Measurements from ENCODE around the gene PSME3.

Gene PSME3, protein sequence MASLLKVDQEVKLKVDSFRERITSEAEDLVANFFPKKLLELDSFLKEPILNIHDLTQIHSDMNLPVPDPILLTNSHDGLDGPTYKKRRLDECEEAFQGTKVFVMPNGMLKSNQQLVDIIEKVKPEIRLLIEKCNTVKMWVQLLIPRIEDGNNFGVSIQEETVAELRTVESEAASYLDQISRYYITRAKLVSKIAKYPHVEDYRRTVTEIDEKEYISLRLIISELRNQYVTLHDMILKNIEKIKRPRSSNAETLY

DNA sequence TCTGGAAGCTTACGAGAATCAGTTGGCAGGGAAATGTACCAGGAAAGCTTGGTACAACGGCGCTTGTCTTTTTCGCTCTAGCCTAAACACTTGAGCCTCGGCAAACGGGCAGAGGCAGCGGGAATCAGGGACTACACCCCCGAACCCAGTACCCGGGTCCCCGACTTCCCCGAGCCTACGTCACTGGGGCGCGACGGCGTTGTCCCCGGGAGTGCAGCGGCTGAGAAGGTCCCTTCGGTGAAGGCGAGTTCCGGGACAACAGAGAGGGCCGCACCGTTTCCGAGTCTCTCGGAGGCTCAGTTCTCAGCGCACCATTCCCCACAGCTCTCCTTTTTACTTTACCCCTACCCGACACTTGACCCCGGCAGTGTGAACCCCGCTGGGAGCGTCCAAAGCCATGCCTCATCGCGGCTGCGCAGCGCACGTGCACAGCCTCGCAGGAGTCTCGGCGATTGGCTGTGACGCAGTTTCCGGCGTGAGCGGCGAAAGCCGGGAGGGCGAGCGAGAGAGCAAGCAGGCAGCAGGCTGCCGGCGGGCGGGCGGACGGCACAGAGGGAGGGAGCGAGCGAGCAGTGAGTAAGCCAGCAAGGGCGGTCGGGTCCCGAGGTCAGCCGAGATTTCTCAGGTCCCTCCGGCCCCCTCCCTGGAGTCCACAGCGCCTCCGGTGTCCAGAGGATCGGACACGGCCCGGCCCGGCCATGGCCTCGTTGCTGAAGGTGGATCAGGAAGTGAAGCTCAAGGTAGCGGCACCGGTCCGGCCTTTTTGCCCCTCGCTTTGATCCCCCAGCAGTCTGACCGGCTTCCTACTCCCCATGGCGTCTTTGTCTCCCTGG is at the start of gene PSME3:
PSME3 (plus strand) TSS at position 464 of the 833 bp plus-strand sequence; CDS start at position 699, 235 bp downstream.
- POLR2A ChIA-PET (ENCODE audit: low non-redundant PET): interaction anchor here (0.6 to 1.4 kb wide), 2 partner anchors 156 to 165 kb away, joined by 3 to 4 read pairs; partner anchors contain the start of genes PLEKHH3 and RPL27
- CTCF ChIA-PET: no interaction called here
- TF ChIP-seq, protein P1, sequence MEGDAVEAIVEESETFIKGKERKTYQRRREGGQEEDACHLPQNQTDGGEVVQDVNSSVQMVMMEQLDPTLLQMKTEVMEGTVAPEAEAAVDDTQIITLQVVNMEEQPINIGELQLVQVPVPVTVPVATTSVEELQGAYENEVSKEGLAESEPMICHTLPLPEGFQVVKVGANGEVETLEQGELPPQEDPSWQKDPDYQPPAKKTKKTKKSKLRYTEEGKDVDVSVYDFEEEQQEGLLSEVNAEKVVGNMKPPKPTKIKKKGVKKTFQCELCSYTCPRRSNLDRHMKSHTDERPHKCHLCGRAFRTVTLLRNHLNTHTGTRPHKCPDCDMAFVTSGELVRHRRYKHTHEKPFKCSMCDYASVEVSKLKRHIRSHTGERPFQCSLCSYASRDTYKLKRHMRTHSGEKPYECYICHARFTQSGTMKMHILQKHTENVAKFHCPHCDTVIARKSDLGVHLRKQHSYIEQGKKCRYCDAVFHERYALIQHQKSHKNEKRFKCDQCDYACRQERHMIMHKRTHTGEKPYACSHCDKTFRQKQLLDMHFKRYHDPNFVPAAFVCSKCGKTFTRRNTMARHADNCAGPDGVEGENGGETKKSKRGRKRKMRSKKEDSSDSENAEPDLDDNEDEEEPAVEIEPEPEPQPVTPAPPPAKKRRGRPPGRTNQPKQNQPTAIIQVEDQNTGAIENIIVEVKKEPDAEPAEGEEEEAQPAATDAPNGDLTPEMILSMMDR (conservative IDR thresholded peaks at IDR 0.05; ENCODE audit: low read depth): no peak
- H3K27ac ChIP-seq: peak within 1 kb of the TSS; percentile 80
- DNase-seq (ENCODE audit: low spot score): peak; percentile 90

DNA sequence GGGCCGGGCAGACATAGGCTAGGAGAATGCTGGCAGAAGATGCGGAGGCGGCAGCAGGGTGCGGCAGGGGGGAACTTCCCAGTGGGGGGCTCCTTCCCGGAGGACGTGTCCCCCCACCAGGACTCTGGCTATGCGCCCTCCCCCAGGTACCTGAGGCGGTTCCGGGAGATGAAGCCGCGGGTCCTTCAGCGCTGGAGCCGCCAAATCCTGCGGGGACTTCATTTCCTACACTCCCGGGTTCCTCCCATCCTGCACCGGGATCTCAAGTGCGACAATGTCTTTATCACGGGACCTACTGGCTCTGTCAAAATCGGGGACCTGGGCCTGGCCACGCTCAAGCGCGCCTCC is 49.4 kb upstream of the PSME3 start:
- POLR2A ChIA-PET (ENCODE audit: low non-redundant PET): no interaction called here
- peak overlapping the region; percentile 60; the same call in 1 of the 2 replicates for H3K27ac ChIP-seq
- CTCF ChIA-PET: interaction anchor here (0.7 kb wide), 1 partner anchor 10 kb away, joined by 5 read pairs; the partner anchor contains the start of gene VPS25
- DNase-seq (ENCODE audit: low spot score): no peak
- TF ChIP-seq, protein P1 (conservative IDR thresholded peaks at IDR 0.05; ENCODE audit: low read depth): no peak

DNA sequence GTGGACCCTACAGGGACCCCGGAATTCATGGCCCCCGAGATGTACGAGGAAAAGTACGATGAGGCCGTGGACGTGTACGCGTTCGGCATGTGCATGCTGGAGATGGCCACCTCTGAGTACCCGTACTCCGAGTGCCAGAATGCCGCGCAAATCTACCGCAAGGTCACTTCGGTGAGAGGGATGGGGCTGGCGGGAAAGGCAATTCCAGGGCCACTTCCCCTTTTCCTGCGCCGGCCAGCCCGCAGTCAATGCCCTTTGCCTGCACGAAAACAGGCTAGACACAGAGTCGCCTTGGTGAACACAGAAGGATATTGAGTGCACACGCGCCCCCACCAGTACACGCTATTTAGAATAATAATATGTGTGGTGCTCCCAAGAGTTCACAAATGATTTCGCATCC is 48.8 kb upstream of the PSME3 start:
- DNase-seq (ENCODE audit: low spot score): no peak
- POLR2A ChIA-PET (ENCODE audit: low non-redundant PET): no interaction called here

DNA sequence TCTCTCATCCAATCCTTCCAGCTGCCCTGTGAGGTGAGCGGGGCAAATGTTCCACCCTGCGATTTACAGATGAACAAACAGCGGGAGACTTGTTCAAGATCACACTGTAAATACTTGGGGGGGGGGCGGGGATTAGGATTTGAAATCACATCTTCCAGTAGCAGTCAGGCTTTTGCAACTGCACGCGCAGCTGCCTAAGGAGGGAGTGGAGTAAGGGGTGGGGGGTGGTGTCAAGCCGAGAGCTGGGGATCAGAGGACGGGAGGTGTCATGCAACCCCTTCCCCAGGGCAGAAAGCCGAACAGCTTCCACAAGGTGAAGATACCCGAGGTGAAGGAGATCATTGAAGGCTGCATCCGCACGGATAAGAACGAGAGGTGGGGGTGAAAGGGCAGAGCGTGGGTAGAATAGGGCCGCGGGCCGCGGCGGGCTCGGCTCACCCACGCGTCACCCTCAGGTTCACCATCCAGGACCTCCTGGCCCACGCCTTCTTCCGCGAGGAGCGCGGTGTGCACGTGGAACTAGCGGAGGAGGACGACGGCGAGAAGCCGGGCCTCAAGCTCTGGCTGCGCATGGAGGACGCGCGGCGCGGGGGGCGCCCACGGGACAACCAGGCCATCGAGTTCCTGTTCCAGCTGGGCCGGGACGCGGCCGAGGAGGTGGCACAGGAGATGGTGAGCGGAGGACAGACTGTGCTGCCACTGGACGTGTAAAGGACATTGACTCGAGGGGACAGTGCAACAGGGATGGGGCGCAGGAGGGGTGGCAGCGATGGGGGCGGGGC is 48.2 kb upstream of the PSME3 start:
- TF ChIP-seq, protein P1 (conservative IDR thresholded peaks at IDR 0.05; ENCODE audit: low read depth): no peak
- POLR2A ChIA-PET (ENCODE audit: low non-redundant PET): no interaction called here
- no peak for DNase-seq (ENCODE audit: low spot score)
- CTCF ChIA-PET: interaction anchor here (0.9 kb wide), 1 partner anchor 24 kb away, joined by 3 read pairs; the partner anchor contains the start of gene RAMP2
- no peak overlapping the region for H3K27ac ChIP-seq

More for the DNA sequence above, 48.8 kb upstream of the PSME3 start:
- TF ChIP-seq, protein P1 (conservative IDR thresholded peaks at IDR 0.05; ENCODE audit: low read depth): no peak
- peak overlapping the region; percentile 60; the same call in 1 of the 2 replicates for H3K27ac ChIP-seq
- CTCF ChIA-PET: interaction anchor here (0.9 kb wide), 1 partner anchor 24 kb away, joined by 3 read pairs; the partner anchor contains the start of gene RAMP2

DNA sequence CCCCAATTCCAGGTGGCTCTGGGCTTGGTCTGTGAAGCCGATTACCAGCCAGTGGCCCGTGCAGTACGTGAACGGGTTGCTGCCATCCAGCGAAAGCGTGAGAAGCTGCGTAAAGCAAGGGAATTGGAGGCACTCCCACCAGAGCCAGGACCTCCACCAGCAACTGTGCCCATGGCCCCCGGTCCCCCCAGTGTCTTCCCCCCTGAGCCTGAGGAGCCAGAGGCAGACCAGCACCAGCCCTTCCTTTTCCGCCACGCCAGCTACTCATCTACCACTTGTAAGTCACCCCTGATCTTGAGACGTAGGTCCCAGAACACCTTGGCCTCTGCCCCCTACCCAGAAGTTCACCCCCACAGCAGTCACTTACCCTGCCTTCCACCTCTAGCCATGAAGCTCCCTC is 45.9 kb upstream of the PSME3 start:
- H3K27ac ChIP-seq: no peak overlapping the region
- TF ChIP-seq, protein P1 (conservative IDR thresholded peaks at IDR 0.05; ENCODE audit: low read depth): no peak
- no peak for DNase-seq (ENCODE audit: low spot score)
- CTCF ChIA-PET: interaction anchor here (0.9 kb wide), 1 partner anchor 201 kb away, joined by 3 read pairs; no protein-coding TSS in a partner anchor
- POLR2A ChIA-PET (ENCODE audit: low non-redundant PET): no interaction called here

DNA sequence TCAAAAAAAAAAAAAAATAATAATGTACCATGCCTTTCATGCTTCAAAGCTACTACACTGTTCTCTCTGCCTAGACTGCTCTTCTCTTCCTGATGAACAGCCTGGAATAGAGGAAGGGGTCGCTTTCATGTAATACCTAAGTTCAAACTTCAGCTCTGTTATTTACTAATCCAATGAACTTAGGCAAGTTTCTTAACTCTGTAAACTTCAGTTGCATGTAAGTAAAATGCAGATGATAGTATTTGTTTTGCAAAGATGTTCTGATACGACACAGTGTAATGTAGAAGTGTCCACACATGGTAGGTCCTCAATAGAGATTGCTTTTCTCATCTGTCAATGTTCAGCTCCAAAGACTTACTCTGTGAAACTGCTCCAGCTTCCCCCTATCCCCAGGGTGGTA is 41.2 kb upstream of the PSME3 start:
- no peak for DNase-seq (ENCODE audit: low spot score)
- H3K27ac ChIP-seq: no peak overlapping the region
- CTCF ChIA-PET: interaction anchor here (0.7 to 0.9 kb wide), 2 partner anchors 15 to 33 kb away, joined by 4 read pairs; no protein-coding TSS in a partner anchor
- POLR2A ChIA-PET (ENCODE audit: low non-redundant PET): interaction anchor here (0.7 kb wide), 2 partner anchors 32 kb away, joined by 4 read pairs; partner anchors contain the start of gene BECN1
- TF ChIP-seq, protein P1 (conservative IDR thresholded peaks at IDR 0.05; ENCODE audit: low read depth): no peak
